H1 (cell line): ENCODE measurements around the gene TINCR.

ENCODE experiments used
- CEBPB ChIP-seq: IDR thresholded peaks from 2 replicates; pipeline ENCODE4 v1.6.1; 2012; ENCODE audit warnings: low read depth, low read length
- EGR1 ChIP-seq: IDR thresholded peaks from 2 replicates; pipeline ENCODE4 v1.6.1; 2011; ENCODE audit warnings: low read depth, low read length, borderline replicate concordance
- EP300 ChIP-seq, 2 experiments: IDR thresholded peaks; 1 replicate in 1 of 2; 2 replicates in 1 of 2; pipeline ENCODE4 v1.6.1; 2011 to 2012; ENCODE audit warnings: low read depth in 2 of 2, low read length in 2 of 2, mild to moderate bottlenecking in 2 of 2, borderline replicate concordance in 1 of 2, inconsistent platforms in 1 of 2, moderate library complexity in 1 of 2
- HDAC2 ChIP-seq, 2 experiments: fragments of 300-600 bp in 1 of 2; sonication (generic) in 1 of 2; IDR thresholded peaks; 2 replicates each; pipeline ENCODE4 v1.6.1; 2011 to 2012; ENCODE audit warnings: low read depth in 2 of 2, low read length in 2 of 2, mild to moderate bottlenecking in 2 of 2, moderate library complexity in 2 of 2, borderline replicate concordance in 1 of 2, inconsistent platforms in 1 of 2
- JUN ChIP-seq: IDR thresholded peaks from 2 replicates; pipeline ENCODE4 v1.6.1; 2011; ENCODE audit warnings: low read depth, mild to moderate bottlenecking, improper control_type of control experiment, low read length
- MAFK ChIP-seq: IDR thresholded peaks from 2 replicates; pipeline ENCODE4 v1.6.1; 2012; ENCODE audit warnings: low read depth, mild to moderate bottlenecking, improper control_type of control experiment, low read length
- NRF1 ChIP-seq: IDR thresholded peaks from 2 replicates; pipeline ENCODE4 v1.6.1; 2011; ENCODE audit warnings: mild to moderate bottlenecking, low read depth, low read length, improper control_type of control experiment
- POLR2A ChIP-seq, 2 experiments: IDR thresholded peaks; 1 replicate in 1 of 2; 2 replicates in 1 of 2; pipeline ENCODE4 v1.6.1; 2011; ENCODE audit warnings: low read depth in 2 of 2, low read length in 2 of 2, mild to moderate bottlenecking in 2 of 2; ENCODE audit errors: control extremely low read depth in 1 of 2
- RAD21 ChIP-seq, 2 experiments: IDR thresholded peaks in 1 of 2; conservative IDR thresholded peaks in 1 of 2; 2 replicates each; pipeline ENCODE4 v1.6.1; 2011; ENCODE audit warnings: low read depth in 2 of 2, low read length in 2 of 2, improper control_type of control experiment in 1 of 2, inconsistent platforms in 1 of 2, mild to moderate bottlenecking in 1 of 2, moderate library complexity in 1 of 2
- RFX5 ChIP-seq: IDR thresholded peaks from 2 replicates; pipeline ENCODE4 v1.6.1; 2011; ENCODE audit warnings: low read depth, low read length, improper control_type of control experiment, borderline replicate concordance
- SRF ChIP-seq: IDR thresholded peaks from 2 replicates; pipeline ENCODE4 v1.6.1; 2011; ENCODE audit warnings: mild to moderate bottlenecking, low read depth, low read length, moderate library complexity
- TAF1 ChIP-seq: IDR thresholded peaks from 2 replicates; pipeline ENCODE4 v1.6.1; 2011; ENCODE audit warnings: mild to moderate bottlenecking, low read depth, low read length
- TF ChIP-seq, protein P1 (sequence below): IDR thresholded peaks from 2 replicates; pipeline ENCODE4 v1.6.1; 2011; ENCODE audit warnings: low read length, improper control_type of control experiment
- TF ChIP-seq, protein P2 (sequence below), 3 experiments: IDR thresholded peaks; 1 replicate in 2 of 3; 2 replicates in 1 of 3; pipeline versions ENCODE4 v1.5.1 to v1.6.1; 2011; ENCODE audit warnings: low read length in 3 of 3, mild to moderate bottlenecking in 3 of 3, inconsistent platforms in 2 of 3, low read depth in 1 of 3, moderate library complexity in 1 of 3; ENCODE audit not compliant: insufficient read depth in 1 of 3; ENCODE audit errors: control extremely low read depth in 1 of 3

DNA sequence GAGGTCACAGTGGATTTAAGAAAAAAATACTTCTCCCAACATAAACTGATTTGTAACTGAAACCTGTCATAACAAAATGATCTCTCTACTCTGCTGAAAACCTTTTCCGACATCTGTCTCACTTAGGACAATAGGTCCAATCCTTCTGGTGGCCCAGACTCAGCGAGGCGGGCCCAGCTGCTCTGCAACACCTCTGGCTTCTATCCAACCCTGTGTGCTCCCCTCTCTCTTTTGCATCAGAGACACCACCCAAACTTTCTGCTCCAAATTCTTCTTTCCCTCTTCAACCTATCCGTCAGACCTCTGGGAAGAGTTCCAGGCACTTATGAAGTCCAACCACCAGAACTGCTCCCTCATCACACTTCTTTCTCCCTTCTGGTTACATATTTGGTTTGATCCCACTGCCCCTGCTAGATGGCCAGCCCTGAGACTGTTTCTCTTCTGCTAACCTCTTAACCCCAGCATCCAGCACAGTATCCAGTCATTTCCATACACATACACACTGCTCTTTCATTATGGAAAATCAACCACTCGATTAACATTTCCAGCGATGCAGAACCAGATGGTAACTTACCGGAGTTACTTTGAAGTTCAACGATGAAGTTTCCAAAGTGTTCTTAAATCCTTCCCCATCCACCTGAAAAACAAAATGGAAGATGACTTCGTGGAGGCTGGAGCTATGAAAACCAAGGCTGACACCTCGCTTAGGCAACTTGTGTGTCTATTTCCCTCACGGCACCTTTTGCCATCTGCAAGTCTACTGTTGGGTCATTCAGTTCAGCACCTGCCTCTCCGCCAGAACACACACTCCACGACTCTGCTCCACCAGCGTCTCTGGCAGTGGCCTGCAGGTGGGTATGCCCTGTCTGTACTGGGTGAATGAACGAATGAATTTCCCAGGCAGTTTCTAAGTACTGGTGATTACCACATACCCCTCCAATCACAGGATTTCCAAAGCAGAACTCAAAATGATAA, 45.4 kb upstream of the TINCR start:
- no peak for TF ChIP-seq EP300 (IDR thresholded peaks at IDR 0.05; ENCODE audit: borderline replicate concordance in 1 of 2, low read depth in 2 of 2, low read length in 2 of 2)
- TF ChIP-seq, protein P1, sequence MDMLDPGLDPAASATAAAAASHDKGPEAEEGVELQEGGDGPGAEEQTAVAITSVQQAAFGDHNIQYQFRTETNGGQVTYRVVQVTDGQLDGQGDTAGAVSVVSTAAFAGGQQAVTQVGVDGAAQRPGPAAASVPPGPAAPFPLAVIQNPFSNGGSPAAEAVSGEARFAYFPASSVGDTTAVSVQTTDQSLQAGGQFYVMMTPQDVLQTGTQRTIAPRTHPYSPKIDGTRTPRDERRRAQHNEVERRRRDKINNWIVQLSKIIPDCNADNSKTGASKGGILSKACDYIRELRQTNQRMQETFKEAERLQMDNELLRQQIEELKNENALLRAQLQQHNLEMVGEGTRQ: no peak
- TF ChIP-seq RAD21 (IDR thresholded peaks at IDR 0.05 in 1 of 2, conservative IDR thresholded peaks at IDR 0.05 in 1 of 2; ENCODE audit: low read depth in 2 of 2, low read length in 2 of 2): no peak
- TF ChIP-seq, protein P2, sequence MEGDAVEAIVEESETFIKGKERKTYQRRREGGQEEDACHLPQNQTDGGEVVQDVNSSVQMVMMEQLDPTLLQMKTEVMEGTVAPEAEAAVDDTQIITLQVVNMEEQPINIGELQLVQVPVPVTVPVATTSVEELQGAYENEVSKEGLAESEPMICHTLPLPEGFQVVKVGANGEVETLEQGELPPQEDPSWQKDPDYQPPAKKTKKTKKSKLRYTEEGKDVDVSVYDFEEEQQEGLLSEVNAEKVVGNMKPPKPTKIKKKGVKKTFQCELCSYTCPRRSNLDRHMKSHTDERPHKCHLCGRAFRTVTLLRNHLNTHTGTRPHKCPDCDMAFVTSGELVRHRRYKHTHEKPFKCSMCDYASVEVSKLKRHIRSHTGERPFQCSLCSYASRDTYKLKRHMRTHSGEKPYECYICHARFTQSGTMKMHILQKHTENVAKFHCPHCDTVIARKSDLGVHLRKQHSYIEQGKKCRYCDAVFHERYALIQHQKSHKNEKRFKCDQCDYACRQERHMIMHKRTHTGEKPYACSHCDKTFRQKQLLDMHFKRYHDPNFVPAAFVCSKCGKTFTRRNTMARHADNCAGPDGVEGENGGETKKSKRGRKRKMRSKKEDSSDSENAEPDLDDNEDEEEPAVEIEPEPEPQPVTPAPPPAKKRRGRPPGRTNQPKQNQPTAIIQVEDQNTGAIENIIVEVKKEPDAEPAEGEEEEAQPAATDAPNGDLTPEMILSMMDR (IDR thresholded peaks at IDR 0.05; ENCODE audit: control extremely low read depth in 1 of 3, insufficient read depth in 1 of 3, low read depth in 1 of 3, low read length in 3 of 3): no peak
- TF ChIP-seq SRF: no peak
- TF ChIP-seq TAF1: no peak
- TF ChIP-seq CEBPB: no peak
- no peak for TF ChIP-seq POLR2A (IDR thresholded peaks at IDR 0.05; ENCODE audit: control extremely low read depth in 1 of 2, low read depth in 2 of 2, low read length in 2 of 2)
- no peak for TF ChIP-seq EGR1
- TF ChIP-seq MAFK: no peak
- TF ChIP-seq HDAC2 (IDR thresholded peaks at IDR 0.05; ENCODE audit: borderline replicate concordance in 1 of 2, low read depth in 2 of 2, low read length in 2 of 2): no peak
- TF ChIP-seq JUN: no peak
- TF ChIP-seq RFX5: no peak
- no peak for TF ChIP-seq NRF1
